NCI-H2227 treated with DMSO at 0.1 percent for 48 hours (cell line): ENCODE results near the gene KLK6.

ENCODE experiments used
- DNase-seq: peaks from one replicate; lab custom pipeline; 2025; lab: John Stamatoyannopoulos, UW

KLK6 gene

GRCh38 chr19:50910722-50911121 is 58.7 kb downstream of the KLK6 start:
- DNase-seq: no peak

GRCh38 chr19:50909240-50910070 is 59.9 kb downstream of the KLK6 start:
- peak; percentile 66 for DNase-seq
